Activated CD8-positive, alpha-beta memory T cell treated with anti-CD3 and anti-CD28 coated beads, Interleukin-2, amount 50 U/mL, for 1 hour (primary cell): ENCODE results near the gene EPB41L3.

Experiments used
- DNase-seq: peaks from one replicate; pipeline ENCODE4 v3.0.0-alpha.2; 2020; ENCODE audit errors: extremely low read depth

The EPB41L3 gene

GRCh38 chr18:5451871-5452270 is 91.9 kb downstream of the EPB41L3 start:
- DNase-seq, result no peak

- DNase-seq, result no peak
Observed at GRCh38 chr18:5451150-5451549, 92.6 kb downstream of the EPB41L3 start.

- DNase-seq, result no peak
Observed at GRCh38 chr18:5449858-5450509, 93.8 kb downstream of the EPB41L3 start.

- DNase-seq, result no peak
Observed at GRCh38 chr18:5447442-5447841, 96.4 kb downstream of the EPB41L3 start.

- DNase-seq, result no peak
Observed at GRCh38 chr18:5444847-5445246, 99.0 kb downstream of the EPB41L3 start.

GRCh38 chr18:5444269-5444668 is 99.5 kb downstream of the EPB41L3 start:
- DNase-seq, result no peak

GRCh38 chr18:5439986-5440696 is 103.7 kb downstream of the EPB41L3 start:
- DNase-seq, result no peak

- no peak for DNase-seq
Observed at GRCh38 chr18:5434425-5434824, 109.4 kb downstream of the EPB41L3 start.

GRCh38 chr18:5431836-5432575 is 111.8 kb downstream of the EPB41L3 start:
- DNase-seq, result no peak

- no peak for DNase-seq
Observed at GRCh38 chr18:5430131-5430530, 113.7 kb downstream of the EPB41L3 start.

GRCh38 chr18:5429681-5430080 is 114.1 kb downstream of the EPB41L3 start:
- DNase-seq, result no peak

GRCh38 chr18:5425721-5426120 is 118.1 kb downstream of the EPB41L3 start:
- no peak for DNase-seq

GRCh38 chr18:5424903-5425664 is 118.7 kb downstream of the EPB41L3 start:
- DNase-seq, result no peak

- no peak for DNase-seq
Observed at GRCh38 chr18:5422626-5423025, 121.2 kb downstream of the EPB41L3 start.

- DNase-seq, result no peak
Observed at GRCh38 chr18:5421981-5422380, 121.8 kb downstream of the EPB41L3 start.

GRCh38 chr18:5420906-5421305 is 122.9 kb downstream of the EPB41L3 start:
- no peak for DNase-seq

GRCh38 chr18:5419601-5420000 is 124.2 kb downstream of the EPB41L3 start:
- DNase-seq, result no peak

GRCh38 chr18:5419030-5419429 is 124.8 kb downstream of the EPB41L3 start:
- DNase-seq, result no peak

GRCh38 chr18:5417342-5417741 is 126.5 kb downstream of the EPB41L3 start:
- DNase-seq, result no peak

GRCh38 chr18:5416112-5416511 is 127.7 kb downstream of the EPB41L3 start:
- DNase-seq, result no peak

GRCh38 chr18:5415665-5416064 is 128.1 kb downstream of the EPB41L3 start:
- DNase-seq, result no peak

- DNase-seq, result no peak
Observed at GRCh38 chr18:5415031-5415430, 128.8 kb downstream of the EPB41L3 start.
